NCI-H2227 treated with DMSO at 0.1 percent for 48 hours (cell line): ENCODE data around the gene IFFO2.
"Not testable (repeated sequence)": the region's sequence is repeated elsewhere in the genome, so short reads cannot be mapped to it uniquely, and the experiment has no call there.

Source experiments
- DNase-seq: peaks from one replicate; lab custom pipeline; 2025; lab: John Stamatoyannopoulos, UW

IFFO2 gene

GRCh38 chr1:18874600-18874999 lies 81.9 kb downstream of the IFFO2 start:
- no peak for DNase-seq

- DNase-seq, result no peak
Measured at GRCh38 chr1:18874036-18874435, 82.4 kb downstream of the IFFO2 start.

GRCh38 chr1:18872071-18872611 lies 84.3 kb downstream of the IFFO2 start:
- no peak for DNase-seq

- no peak for DNase-seq
Measured at GRCh38 chr1:18871401-18872070, 84.9 kb downstream of the IFFO2 start.

GRCh38 chr1:18870957-18871356 lies 85.5 kb downstream of the IFFO2 start:
- no peak for DNase-seq

GRCh38 chr1:18870595-18870865 lies 85.9 kb downstream of the IFFO2 start:
- not testable (repeated sequence) for DNase-seq

- no peak for DNase-seq
Measured at GRCh38 chr1:18869847-18870594, 86.5 kb downstream of the IFFO2 start.

GRCh38 chr1:18868801-18869424 lies 87.6 kb downstream of the IFFO2 start:
- no peak for DNase-seq

GRCh38 chr1:18868354-18868753 lies 88.1 kb downstream of the IFFO2 start:
- DNase-seq, result no peak

GRCh38 chr1:18866846-18867245 lies 89.6 kb downstream of the IFFO2 start:
- DNase-seq, result no peak

GRCh38 chr1:18866314-18866713 lies 90.2 kb downstream of the IFFO2 start:
- no peak for DNase-seq

- no peak for DNase-seq
Measured at GRCh38 chr1:18865176-18865575, 91.3 kb downstream of the IFFO2 start.

GRCh38 chr1:18861590-18861989 lies 94.9 kb downstream of the IFFO2 start:
- no peak for DNase-seq

- no peak for DNase-seq
Measured at GRCh38 chr1:18861082-18861481, 95.4 kb downstream of the IFFO2 start.

- DNase-seq, result no peak
Measured at GRCh38 chr1:18859560-18859959, 96.9 kb downstream of the IFFO2 start, which contains the start of gene TAS1R2. Gene TAS1R2, minus strand, starts transcription at chr1:18859660. Its CDS starts 0 bp downstream, at chr1:18859660.

- no peak for DNase-seq
Measured at GRCh38 chr1:18858070-18858688, 98.3 kb downstream of the IFFO2 start.

- DNase-seq, result no peak
Measured at GRCh38 chr1:18856435-18856834, 100.0 kb downstream of the IFFO2 start.

- no peak for DNase-seq
Measured at GRCh38 chr1:18855573-18855972, 100.9 kb downstream of the IFFO2 start.

- DNase-seq, result no peak
Measured at GRCh38 chr1:18854331-18855025, 102.0 kb downstream of the IFFO2 start.
